Neural progenitor cell (in vitro differentiated cells): ENCODE results near the gene PSMA7. TPM values are rescaled to one million over a fixed set of nuclear protein-coding genes. Genes with fewer than 3 reads are reported as not detected.
"Not testable (repeated sequence)": the region's sequence is repeated elsewhere in the genome, so short reads cannot be mapped to it uniquely, and the experiment has no call there.

ENCODE experiments used
- DNase-seq: peaks from one replicate; pipeline ENCODE4 v3.0.0-alpha.2; 2016; ENCODE audit warnings: low spot score
- H2AFZ ChIP-seq: fragments of 200-600 bp; sonication (generic); replicated peaks from 2 replicates; pipeline ENCODE4 v1.6.1; 2016; ENCODE audit warnings: antibody characterized with exemption
- H3F3A ChIP-seq: fragments of 200-600 bp; sonication (generic); 2 replicates; pipeline ENCODE4 v1.6.1; 2016; ENCODE audit warnings: antibody characterized with exemption, low read depth
- H3K27ac ChIP-seq: fragments of 200-600 bp; sonication (generic); 2 replicates; pipeline ENCODE4 v1.5.1; 2016; ENCODE audit warnings: mild to moderate bottlenecking
- H3K27me3 ChIP-seq: fragments of 200-600 bp; sonication (generic); 2 replicates; pipeline ENCODE4 v1.6.1; 2016; ENCODE audit warnings: mild to moderate bottlenecking, moderate library complexity
- H3K36me3 ChIP-seq: fragments of 200-600 bp; sonication (generic); 2 replicates; pipeline ENCODE4 v1.5.1; 2016
- H3K4me1 ChIP-seq: fragments of 200-600 bp; sonication (generic); 2 replicates; pipeline ENCODE4 v1.6.1; 2016; ENCODE audit warnings: mixed run types
- H3K4me2 ChIP-seq: fragments of 200-600 bp; sonication (generic); 2 replicates; pipeline ENCODE4 v1.6.1; 2016
- H3K4me3 ChIP-seq: fragments of 200-600 bp; sonication (generic); 2 replicates; pipeline ENCODE4 v1.5.1; 2016
- H3K79me2 ChIP-seq: fragments of 200-600 bp; sonication (generic); 2 replicates; pipeline ENCODE4 v1.6.1; 2016; ENCODE audit warnings: low read depth
- H3K9ac ChIP-seq: fragments of 200-600 bp; sonication (generic); 2 replicates; pipeline ENCODE4 v1.6.1; 2016
- H3K9me3 ChIP-seq: fragments of 200-600 bp; sonication (generic); 2 replicates; pipeline ENCODE4 v1.5.1; 2016; ENCODE audit warnings: low read depth
- H4K20me1 ChIP-seq: fragments of 200-600 bp; sonication (generic); 2 replicates; pipeline ENCODE4 v1.6.1; 2016; ENCODE audit warnings: low read depth
- H3K27ac Mint-ChIP-seq: 3 replicates; pipeline ENCODE4 v1.8.0; 2021; ENCODE audit warnings: mixed read lengths
- H3K27me3 Mint-ChIP-seq: 2 replicates; pipeline ENCODE4 v1.8.0; 2022; ENCODE audit warnings: low read depth, mild to moderate bottlenecking, inconsistent platforms, moderate library complexity, mixed read lengths; ENCODE audit not compliant: insufficient read depth
- H3K36me3 Mint-ChIP-seq: 3 replicates; pipeline ENCODE4 v1.8.0; 2021; ENCODE audit warnings: mixed read lengths
- H3K4me1 Mint-ChIP-seq: 3 replicates; pipeline ENCODE4 v1.8.0; 2021; ENCODE audit warnings: mixed read lengths
- H3K4me3 Mint-ChIP-seq: 3 replicates; pipeline ENCODE4 v1.8.0; 2021; ENCODE audit warnings: mild to moderate bottlenecking, moderate library complexity, mixed read lengths
- H3K9me3 Mint-ChIP-seq: 3 replicates; pipeline ENCODE4 v1.8.0; 2020; ENCODE audit warnings: mixed read lengths
- CTCF ChIP-seq: fragments of 200-600 bp; sonication (generic); IDR thresholded peaks from 2 replicates; pipeline ENCODE4 v1.5.1; 2017; ENCODE audit warnings: antibody characterized with exemption, mild to moderate bottlenecking
- EZH2 ChIP-seq: fragments of 200-600 bp; sonication (generic); IDR thresholded peaks from 2 replicates; pipeline ENCODE4 v1.6.1; 2017; ENCODE audit warnings: antibody characterized with exemption, mild to moderate bottlenecking, moderate library complexity
- EZH2phosphoT487 ChIP-seq: fragments of 200-600 bp; sonication (generic); IDR thresholded peaks from 2 replicates; pipeline ENCODE4 v1.6.1; 2017; ENCODE audit warnings: antibody characterized with exemption
- total RNA-seq: library from RNA; depleted of rRNA; stranded (reverse); fragments of >200 nt; gene quantifications from 2 replicates; pipeline ENCODE4 v1.2.3, GENCODE V29; 2015; ENCODE audit warnings: low replicate concordance

The PSMA7 gene
- total RNA-seq, 1 donor from 2014 or later = 237 TPM

- Histone ChIP-seq H3K4me3 (no peak overlapping the region), H3K79me2 (peaks cover 2% of the 10 kb centered on the region), H4K20me1 (no peaks in the 10 kb centered on the region), H3K9me3 (no peaks in the 10 kb centered on the region), H3K27ac (no peak overlapping the region), H3K36me3 (no peaks in the 10 kb centered on the region), H3F3A (peaks cover 25% of the 10 kb centered on the region), H3K9ac (no peak overlapping the region), H3K4me1 (peaks cover 28% of the 10 kb centered on the region), H2AFZ (no peak overlapping the region), H3K27me3 (no peaks in the 10 kb centered on the region), H3K4me2 (peak overlapping the region; percentile 53)
- TF ChIP-seq EZH2phosphoT487 (no peak), EZH2 (no peak), CTCF (no peak)
- H3K9me3 Mint-ChIP-seq = peaks cover 10% of the 10 kb centered on the region
- H3K36me3 Mint-ChIP-seq = no peaks in the 10 kb centered on the region
- peaks cover 3% of the 10 kb centered on the region for H3K27me3 Mint-ChIP-seq
- peaks cover 35% of the 10 kb centered on the region for H3K4me1 Mint-ChIP-seq
- H3K4me3 Mint-ChIP-seq = peak overlapping the region; percentile 73
- peak; percentile 34 for DNase-seq
- H3K27ac Mint-ChIP-seq = peak overlapping the region; percentile 72
Measured at GRCh38 chr20:62117658-62118057, 25.5 kb downstream of the PSMA7 start.

GRCh38 chr20:62117362-62117646 is 25.9 kb downstream of the PSMA7 start:
- TF ChIP-seq CTCF (no peak), EZH2 (no peak), EZH2phosphoT487 (no peak)
- H3K9me3 Mint-ChIP-seq = peaks cover 11% of the 10 kb centered on the region
- Histone ChIP-seq H3F3A (peaks cover 25% of the 10 kb centered on the region), H3K36me3 (no peaks in the 10 kb centered on the region), H2AFZ (no peak overlapping the region), H3K9ac (no peak overlapping the region), H3K27me3 (no peaks in the 10 kb centered on the region), H4K20me1 (no peaks in the 10 kb centered on the region), H3K27ac (no peak overlapping the region), H3K4me2 (peak overlapping the region; percentile 53), H3K79me2 (no peaks in the 10 kb centered on the region), H3K4me1 (peaks cover 28% of the 10 kb centered on the region), H3K4me3 (no peak overlapping the region), H3K9me3 (no peaks in the 10 kb centered on the region)
- peak overlapping the region; percentile 73 for H3K4me3 Mint-ChIP-seq
- no peaks in the 10 kb centered on the region for H3K36me3 Mint-ChIP-seq
- H3K4me1 Mint-ChIP-seq = peaks cover 35% of the 10 kb centered on the region
- H3K27me3 Mint-ChIP-seq = peaks cover 3% of the 10 kb centered on the region
- DNase-seq = peak; percentile 83
- peak overlapping the region; percentile 72 for H3K27ac Mint-ChIP-seq

GRCh38 chr20:62116558-62117361 is 26.4 kb downstream of the PSMA7 start:
- no peaks in the 10 kb centered on the region for H3K9me3 ChIP-seq
- H3K4me1 ChIP-seq = peaks cover 28% of the 10 kb centered on the region
- TF ChIP-seq EZH2 (no peak), CTCF (no peak), EZH2phosphoT487 (no peak)
- no peaks in the 10 kb centered on the region for H3K27me3 ChIP-seq
- H3K27me3 Mint-ChIP-seq = peaks cover 3% of the 10 kb centered on the region
- H3K4me3 Mint-ChIP-seq = peak overlapping the region; percentile 73
- H3K4me1 Mint-ChIP-seq = peaks cover 35% of the 10 kb centered on the region
- no peak overlapping the region for H3K4me3 ChIP-seq
- no peak overlapping the region for H2AFZ ChIP-seq
- no peaks in the 10 kb centered on the region for H3K79me2 ChIP-seq
- H3K9me3 Mint-ChIP-seq = peaks cover 11% of the 10 kb centered on the region
- H3K27ac Mint-ChIP-seq = peak overlapping the region; percentile 72
- no peak for DNase-seq
- H3K9ac ChIP-seq = no peak overlapping the region
- H3K36me3 Mint-ChIP-seq = no peaks in the 10 kb centered on the region
- no peaks in the 10 kb centered on the region for H3K36me3 ChIP-seq
- H4K20me1 ChIP-seq = no peaks in the 10 kb centered on the region
- peak overlapping the region; percentile 53 for H3K4me2 ChIP-seq
- peaks cover 24% of the 10 kb centered on the region for H3F3A ChIP-seq
- no peak overlapping the region for H3K27ac ChIP-seq

- DNase-seq, H3K79me2 ChIP-seq, H2AFZ ChIP-seq, H3K36me3 Mint-ChIP-seq, H3K9me3 ChIP-seq, H3K9ac ChIP-seq, H3K27me3 Mint-ChIP-seq, H3K4me2 ChIP-seq, H3K27ac ChIP-seq, H3K4me3 ChIP-seq, H3K27ac Mint-ChIP-seq, H3K27me3 ChIP-seq, H4K20me1 ChIP-seq, H3K36me3 ChIP-seq: not testable (repeated sequence)
- Mint-ChIP-seq H3K9me3 (peaks cover 16% of the 10 kb centered on the region), H3K4me1 (peaks cover 32% of the 10 kb centered on the region), H3K4me3 (peak overlapping the region; percentile 56)
- Histone ChIP-seq H3F3A (peaks cover 15% of the 10 kb centered on the region), H3K4me1 (peaks cover 25% of the 10 kb centered on the region)
Measured at GRCh38 chr20:62115800-62116407, 27.3 kb downstream of the PSMA7 start.
